ENCODE data around the gene ACSS2. TPM values are rescaled to one million over a fixed set of nuclear protein-coding genes. Genes with fewer than 3 reads are reported as not detected.

ACSS2 gene
- total RNA-seq, 1 donor from 2014 or later: 156 TPM

DNA sequence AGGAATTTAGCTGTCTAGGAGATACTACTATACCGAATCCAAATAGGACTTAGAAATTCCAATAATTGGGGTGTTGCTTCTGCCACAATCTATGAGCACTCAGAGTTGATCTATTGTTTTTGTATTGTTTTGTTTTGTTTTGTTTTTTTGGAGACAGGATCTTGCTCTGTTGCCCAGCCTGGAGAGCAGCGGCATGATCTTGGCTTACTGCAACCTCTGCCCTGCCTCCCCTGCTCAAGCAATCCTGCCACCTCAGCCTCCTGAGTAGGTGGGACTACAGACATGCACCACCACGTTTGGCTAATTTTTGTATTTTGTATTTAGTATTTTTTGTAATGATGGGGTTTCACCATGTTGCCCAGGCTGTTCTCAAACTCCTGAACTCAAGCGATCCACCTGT lies 7.4 kb downstream of the ACSS2 start:
- Histone ChIP-seq H3K36me3 (peaks cover 14 to 28% of the 10 kb centered on the region in 2 donors), H3K4me3 (no peak overlapping the region), H3K27ac (peak overlapping the region; percentile 8 to 11), H3K9me3 (peaks cover 0 to under 1% of the 10 kb centered on the region in 2 donors), H3K27me3 (no peaks in the 10 kb centered on the region), H3K4me1 (peaks cover 3 to 21% of the 10 kb centered on the region in 2 donors)
- DNase-seq (ENCODE audit: low spot score in 2 of 2): no peak
- intact Hi-C loops (cut with DNase I): loop anchor here (2.0 kb wide), 1 partner anchor 27 kb away; no protein-coding TSS in a partner anchor
- TF ChIP-seq, protein P1, sequence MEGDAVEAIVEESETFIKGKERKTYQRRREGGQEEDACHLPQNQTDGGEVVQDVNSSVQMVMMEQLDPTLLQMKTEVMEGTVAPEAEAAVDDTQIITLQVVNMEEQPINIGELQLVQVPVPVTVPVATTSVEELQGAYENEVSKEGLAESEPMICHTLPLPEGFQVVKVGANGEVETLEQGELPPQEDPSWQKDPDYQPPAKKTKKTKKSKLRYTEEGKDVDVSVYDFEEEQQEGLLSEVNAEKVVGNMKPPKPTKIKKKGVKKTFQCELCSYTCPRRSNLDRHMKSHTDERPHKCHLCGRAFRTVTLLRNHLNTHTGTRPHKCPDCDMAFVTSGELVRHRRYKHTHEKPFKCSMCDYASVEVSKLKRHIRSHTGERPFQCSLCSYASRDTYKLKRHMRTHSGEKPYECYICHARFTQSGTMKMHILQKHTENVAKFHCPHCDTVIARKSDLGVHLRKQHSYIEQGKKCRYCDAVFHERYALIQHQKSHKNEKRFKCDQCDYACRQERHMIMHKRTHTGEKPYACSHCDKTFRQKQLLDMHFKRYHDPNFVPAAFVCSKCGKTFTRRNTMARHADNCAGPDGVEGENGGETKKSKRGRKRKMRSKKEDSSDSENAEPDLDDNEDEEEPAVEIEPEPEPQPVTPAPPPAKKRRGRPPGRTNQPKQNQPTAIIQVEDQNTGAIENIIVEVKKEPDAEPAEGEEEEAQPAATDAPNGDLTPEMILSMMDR (IDR thresholded peaks at IDR 0.05): no peak

DNA sequence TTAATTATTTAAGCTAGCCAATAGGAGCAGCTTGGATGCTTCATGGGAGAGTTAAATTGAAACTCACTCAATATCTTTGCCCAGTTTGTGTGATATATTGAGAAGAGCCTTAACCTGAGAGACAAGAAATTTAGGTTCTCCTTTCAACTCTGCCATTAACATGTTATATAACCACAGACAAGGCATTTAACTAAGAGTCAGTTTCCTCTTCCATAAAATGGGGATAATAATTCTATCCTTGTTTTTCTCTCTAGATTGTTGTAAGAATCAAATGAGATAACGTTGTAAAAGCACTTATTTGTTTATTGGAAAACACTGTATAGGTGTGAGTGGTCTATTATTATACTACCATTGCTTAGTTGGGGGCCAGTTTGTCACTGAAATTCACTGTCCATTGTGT lies 7.8 kb downstream of the ACSS2 start:
- Histone ChIP-seq H3K4me1 (peaks cover 3 to 21% of the 10 kb centered on the region in 2 donors), H3K4me3 (no peak overlapping the region), H3K27ac (peak overlapping the region; percentile 68 to 86), H3K27me3 (no peaks in the 10 kb centered on the region), H3K36me3 (peaks cover 14 to 28% of the 10 kb centered on the region in 2 donors), H3K9me3 (peaks cover 0 to 4% of the 10 kb centered on the region in 2 donors)
- intact Hi-C loops (cut with DNase I): no loop called here
- TF ChIP-seq, protein P1 (IDR thresholded peaks at IDR 0.05): no peak
- no peak for DNase-seq (ENCODE audit: low spot score in 2 of 2)

DNA sequence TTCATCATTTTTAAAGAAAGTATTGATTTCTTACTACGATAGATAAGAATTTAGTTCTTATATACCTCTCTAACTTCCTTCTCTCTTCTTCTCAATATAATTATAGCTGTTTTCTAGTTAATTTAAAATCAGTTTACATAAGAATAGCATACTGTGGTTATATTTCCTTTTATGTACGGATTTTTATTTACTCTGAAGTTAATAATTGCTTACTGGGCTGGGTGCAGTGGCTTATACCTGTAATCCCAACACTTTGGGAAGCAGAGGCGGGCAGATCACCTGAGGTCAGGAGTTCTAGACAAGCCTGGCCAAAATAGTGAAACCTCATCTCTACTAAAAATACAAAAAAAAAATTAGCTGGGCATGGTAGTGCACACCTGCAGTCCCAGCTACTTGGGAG lies 9.7 kb downstream of the ACSS2 start:
- TF ChIP-seq, protein P1 (IDR thresholded peaks at IDR 0.05): no peak
- Histone ChIP-seq H3K4me1 (peaks cover 3 to 19% of the 10 kb centered on the region in 2 donors), H3K36me3 (peaks cover 14 to 28% of the 10 kb centered on the region in 2 donors), H3K27me3 (no peaks in the 10 kb centered on the region), H3K4me3 (no peak overlapping the region), H3K9me3 (peaks cover 4% of the 10 kb centered on the region in 2 donors), H3K27ac (peak overlapping the region; percentile 68 to 86)
- intact Hi-C loops (cut with DNase I): no loop called here
- no peak for DNase-seq (ENCODE audit: low spot score in 2 of 2)

DNA sequence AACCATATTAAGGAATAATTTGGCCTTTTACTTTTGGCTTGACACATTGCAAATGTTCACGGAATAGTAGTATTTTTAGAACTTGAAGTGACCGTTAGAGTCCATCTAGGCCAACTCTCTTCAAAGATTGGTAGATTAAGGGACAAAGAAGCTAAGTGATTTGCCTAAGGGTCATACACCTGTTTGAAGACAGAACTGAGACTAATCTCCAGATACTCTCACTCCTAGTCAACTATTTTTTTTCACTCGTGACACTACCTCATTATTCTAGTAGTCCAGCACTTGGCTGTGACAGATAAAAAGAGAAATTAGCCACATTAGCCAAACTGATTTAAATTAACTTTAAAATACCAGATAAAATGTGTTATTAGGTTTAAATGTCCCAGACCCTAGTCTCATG lies 10.6 kb downstream of the ACSS2 start:
- Histone ChIP-seq H3K9me3 (peaks cover 4% of the 10 kb centered on the region in 2 donors), H3K4me1 (peaks cover 3 to 27% of the 10 kb centered on the region in 2 donors), H3K4me3 (no peak overlapping the region), H3K27me3 (no peaks in the 10 kb centered on the region), H3K27ac (peak overlapping the region; percentile 68 to 86), H3K36me3 (peaks cover 14 to 28% of the 10 kb centered on the region in 2 donors)
- TF ChIP-seq, protein P1 (IDR thresholded peaks at IDR 0.05): no peak
- intact Hi-C loops (cut with DNase I): no loop called here
- DNase-seq (ENCODE audit: low spot score in 2 of 2): no peak

DNA sequence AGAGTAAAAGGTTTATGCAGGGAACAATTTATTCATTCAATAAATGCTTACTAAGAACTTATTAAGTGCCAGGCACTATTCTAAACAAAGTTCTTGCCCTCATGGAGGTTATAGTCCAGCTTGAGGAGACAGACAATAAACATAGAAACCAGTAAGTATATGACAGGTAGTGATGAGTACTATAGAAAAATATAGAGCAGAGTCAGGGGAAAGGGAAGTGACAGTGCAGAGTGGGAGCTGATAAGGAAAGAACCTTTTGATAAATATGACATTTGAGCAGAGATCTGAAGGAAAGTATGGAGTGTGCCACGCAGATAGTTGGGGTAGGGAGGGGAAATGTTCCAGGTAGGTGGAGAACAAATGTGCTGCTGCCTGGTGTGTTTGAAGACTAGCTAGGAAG lies 12.1 kb downstream of the ACSS2 start:
- no peaks in the 10 kb centered on the region for H3K27me3 ChIP-seq
- TF ChIP-seq, protein P1 (IDR thresholded peaks at IDR 0.05): no peak
- intact Hi-C loops (cut with DNase I): no loop called here
- peaks cover 13 to 19% of the 10 kb centered on the region in 2 donors for H3K36me3 ChIP-seq
- DNase-seq (ENCODE audit: low spot score in 2 of 2): no peak
- H3K27ac ChIP-seq: peak overlapping the region; percentile 68 to 86
- peaks cover 4% of the 10 kb centered on the region in 2 donors for H3K9me3 ChIP-seq
- H3K4me3 ChIP-seq: no peak overlapping the region
- H3K4me1 ChIP-seq: peaks cover 3 to 24% of the 10 kb centered on the region in 2 donors
